Fibroblast of skin of left quadriceps (primary cell): ENCODE data around the gene DMD.

Experiments used
- DNase-seq, 2 experiments: peaks; one replicate each; pipeline ENCODE4 v3.0.0-alpha.2; 2013; ENCODE audit warnings: low read depth in 2 of 2

The DMD gene

GRCh38 chrX:31126205-31126604 is 2085.1 kb downstream of the DMD start:
- DNase-seq = no peak

DNA sequence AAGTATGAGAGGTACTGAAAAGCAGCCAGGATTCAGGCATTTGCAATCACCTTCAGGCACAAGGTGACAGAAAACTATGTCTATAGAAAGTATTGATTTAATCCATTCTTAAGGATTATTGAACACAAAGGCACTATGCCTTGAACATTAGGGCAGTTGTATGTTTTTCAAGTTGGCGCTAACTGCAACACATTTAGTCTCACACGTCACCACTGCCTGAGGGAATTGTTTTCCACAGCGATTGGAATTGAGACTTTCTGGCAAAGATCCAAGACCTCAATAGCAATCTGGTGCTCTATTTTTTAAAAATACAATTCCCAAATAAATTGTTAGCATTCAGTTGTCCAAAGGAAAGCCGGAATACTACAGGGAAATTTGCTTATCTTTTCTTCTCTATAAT is 2086.8 kb downstream of the DMD start:
- DNase-seq = no peak

DNA sequence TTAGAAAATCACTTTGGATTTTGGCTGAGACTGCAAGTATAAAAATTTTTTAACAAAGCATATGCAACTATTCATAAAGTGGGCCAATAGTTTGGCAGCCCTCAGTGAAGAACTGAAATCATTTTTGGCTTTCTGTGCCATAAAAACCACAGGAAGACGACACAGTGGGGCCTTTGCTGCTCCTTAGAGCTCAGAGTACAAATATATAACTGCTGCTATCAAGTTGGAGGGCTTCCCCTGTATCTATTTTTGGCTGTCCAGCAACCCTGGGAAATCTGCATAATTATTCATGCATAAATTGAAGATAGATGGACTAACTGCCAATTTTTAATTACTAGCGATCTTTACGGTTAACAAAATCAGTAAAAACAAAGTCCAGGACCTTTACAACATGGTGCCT is 2088.0 kb downstream of the DMD start:
- no peak for DNase-seq

DNA sequence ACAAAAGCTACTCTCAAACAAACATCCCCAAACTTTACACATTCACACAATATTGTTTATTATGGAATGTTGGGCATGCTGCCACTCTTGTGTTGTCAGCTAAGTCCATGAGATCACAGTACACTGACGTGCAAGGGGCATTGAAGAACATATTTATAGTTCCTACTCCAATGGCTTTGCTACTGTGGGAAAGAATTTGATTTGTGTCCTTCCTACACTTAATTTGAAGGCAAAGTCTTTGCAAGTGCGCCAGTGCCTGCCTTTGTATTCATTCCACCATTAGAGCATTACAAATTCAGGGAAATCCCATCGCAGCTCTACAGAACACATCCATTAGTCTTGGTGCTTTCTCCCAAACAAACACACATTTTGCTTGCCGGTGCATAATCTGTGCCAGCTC is 2094.1 kb downstream of the DMD start:
- no peak for DNase-seq

GRCh38 chrX:31115398-31115797 is 2096.0 kb downstream of the DMD start:
- no peak for DNase-seq

DNA sequence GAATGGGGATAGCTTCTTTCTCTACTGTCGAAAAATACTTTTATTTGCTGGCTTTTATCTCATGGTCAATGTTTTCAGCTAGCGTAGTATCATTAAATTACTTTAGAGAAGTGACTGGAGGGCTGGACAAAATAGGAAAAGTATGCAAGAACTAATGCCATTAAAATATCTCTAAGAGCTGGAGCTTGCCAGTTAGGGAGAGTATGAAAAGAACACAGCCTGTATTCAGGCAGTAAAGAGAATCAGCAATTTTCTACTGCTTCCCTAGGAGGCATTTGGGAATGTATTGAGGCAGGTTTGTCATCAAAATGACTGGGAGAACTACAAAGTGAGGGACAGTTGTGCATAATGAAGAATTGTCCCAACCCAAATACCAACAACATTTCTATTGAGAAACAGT is 2096.5 kb downstream of the DMD start:
- no peak for DNase-seq

DNA sequence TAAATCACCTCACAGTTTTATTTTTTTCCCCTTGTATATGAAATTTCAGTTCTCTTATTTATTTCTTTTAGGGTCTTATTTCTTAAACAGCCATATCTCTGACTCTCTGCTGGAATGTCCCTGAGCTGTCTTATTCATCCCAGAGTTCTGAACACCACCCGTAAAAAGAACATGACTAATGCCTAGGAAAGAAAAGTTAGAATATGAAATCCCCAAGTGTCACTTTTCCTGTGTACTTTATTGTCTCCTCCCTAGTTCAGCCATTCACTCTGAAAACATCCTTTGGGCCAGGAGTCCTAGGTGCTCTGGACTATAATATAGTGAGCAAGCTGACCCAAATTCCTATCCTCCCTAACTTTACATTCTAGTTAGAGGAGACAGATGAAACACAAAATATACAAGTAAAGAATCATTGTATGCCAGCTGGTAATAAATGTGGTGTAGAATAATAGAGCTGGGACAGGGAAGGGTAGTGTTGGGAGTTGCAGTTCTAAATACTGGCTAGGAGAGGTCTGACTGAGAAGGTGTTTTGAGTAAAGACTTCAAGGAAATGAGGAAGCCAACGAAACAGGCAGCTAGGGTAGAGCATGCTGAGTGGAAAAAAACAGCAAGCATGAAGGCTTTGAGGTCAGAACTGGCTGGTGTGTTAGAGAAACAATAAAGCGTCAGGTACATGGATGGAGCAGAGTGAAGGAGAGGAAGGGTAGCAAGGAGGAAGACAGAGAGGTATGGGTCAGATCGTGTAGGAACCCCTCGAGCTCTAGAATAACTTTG is 2098.9 kb downstream of the DMD start:
- no peak for DNase-seq

DNA sequence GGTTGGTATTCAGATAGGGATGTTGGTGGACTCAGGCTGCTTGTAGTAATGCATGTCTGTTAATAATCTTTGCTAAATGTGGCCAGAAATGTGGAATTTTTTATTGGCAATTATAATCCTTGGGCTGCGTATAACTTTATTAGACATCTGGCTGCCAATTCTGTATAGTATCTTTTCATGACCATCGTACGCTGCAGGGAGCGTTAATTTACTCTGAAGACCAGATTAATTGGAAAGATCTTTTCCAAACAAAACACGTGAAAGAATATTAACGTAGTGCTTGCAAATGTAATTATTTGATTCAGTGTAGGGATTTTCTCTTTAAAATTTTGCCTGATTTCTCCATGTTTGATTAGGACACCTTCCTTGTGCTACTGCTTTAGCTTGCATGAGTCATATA is 2100.7 kb downstream of the DMD start:
- DNase-seq = no peak

GRCh38 chrX:31099536-31100090 is 2111.7 kb downstream of the DMD start:
- no peak for DNase-seq

DNA sequence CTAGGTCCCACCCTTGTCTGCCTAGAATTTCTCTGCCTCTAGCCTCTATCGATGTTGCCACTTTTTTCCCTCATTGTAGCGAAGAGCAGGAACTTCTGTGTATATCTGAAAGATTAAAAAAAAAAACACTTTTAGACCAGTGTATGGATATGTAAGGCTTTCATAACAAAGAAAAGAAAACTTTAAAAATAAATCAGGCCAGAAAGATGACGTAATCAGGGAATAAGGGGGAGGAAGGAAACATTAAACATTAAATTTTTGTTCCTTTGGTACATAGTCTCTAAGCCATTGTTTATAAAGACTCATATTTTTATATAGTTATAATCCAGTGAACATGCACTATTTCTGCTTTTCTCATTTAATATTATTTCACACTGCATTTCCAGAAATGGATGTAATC is 2113.3 kb downstream of the DMD start:
- no peak for DNase-seq

GRCh38 chrX:31093639-31093975 is 2117.7 kb downstream of the DMD start:
- no peak for DNase-seq

DNA sequence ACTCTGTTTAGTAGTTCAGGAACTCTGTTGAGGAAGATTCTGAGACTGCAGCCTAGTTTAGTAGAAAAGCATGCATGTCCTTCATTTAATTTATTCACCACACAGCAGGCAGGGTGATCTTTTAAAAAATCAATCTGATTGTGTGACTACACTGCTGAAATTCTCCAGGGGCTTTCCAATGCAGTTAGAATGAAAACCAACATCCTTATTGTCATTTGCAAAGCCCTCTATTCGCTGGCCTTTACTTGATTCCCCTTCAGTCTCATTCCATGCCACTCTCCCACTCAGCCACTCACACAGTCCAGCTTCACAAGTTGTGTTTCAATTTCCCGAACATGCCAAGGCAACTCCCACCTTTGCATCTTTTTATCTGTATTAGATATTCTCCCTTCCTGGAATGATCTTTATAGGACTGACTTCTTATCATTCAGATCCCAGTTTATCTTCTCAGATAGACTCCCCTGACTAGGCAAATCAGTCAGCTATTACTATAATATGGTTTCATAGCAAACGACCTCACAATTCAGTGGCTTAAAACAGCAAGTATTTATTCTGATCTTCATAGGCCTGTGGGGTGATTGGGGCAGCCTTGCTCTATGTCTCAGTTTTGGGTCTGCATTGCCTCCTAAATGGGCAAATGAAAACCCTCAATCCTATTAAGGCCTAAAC is 2118.2 kb downstream of the DMD start:
- DNase-seq = no peak

GRCh38 chrX:31092476-31092875 is 2118.9 kb downstream of the DMD start:
- no peak for DNase-seq

GRCh38 chrX:31091819-31092218 is 2119.5 kb downstream of the DMD start:
- DNase-seq = no peak

DNA sequence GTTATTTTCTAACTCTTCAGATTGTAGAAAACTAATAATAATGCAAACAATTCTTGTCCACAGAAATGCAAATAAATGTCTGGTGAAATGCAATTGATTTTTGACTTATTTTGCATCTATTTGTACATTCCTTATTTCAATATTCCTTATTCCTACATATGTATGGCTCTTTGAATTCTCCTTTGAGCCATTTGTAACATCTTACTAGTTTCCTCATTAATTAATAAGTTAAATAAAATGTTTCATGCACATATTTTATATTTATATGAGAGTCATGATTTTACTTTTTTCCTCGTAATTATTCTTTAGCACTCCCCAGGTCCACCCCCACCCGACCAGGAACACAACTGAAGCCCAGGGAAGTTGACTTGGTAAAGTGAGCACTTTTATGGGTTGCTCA is 2136.8 kb downstream of the DMD start:
- DNase-seq = no peak

- DNase-seq = no peak
Observed at GRCh38 chrX:31071725-31072124, 2139.6 kb downstream of the DMD start, which contains the start of gene FTHL17. TSS of gene FTHL17 (minus strand) at chrX:31072041. CDS start at chrX:31071953, 88 bp downstream.

GRCh38 chrX:31071262-31071661 is 2140.1 kb downstream of the DMD start:
- no peak for DNase-seq

DNA sequence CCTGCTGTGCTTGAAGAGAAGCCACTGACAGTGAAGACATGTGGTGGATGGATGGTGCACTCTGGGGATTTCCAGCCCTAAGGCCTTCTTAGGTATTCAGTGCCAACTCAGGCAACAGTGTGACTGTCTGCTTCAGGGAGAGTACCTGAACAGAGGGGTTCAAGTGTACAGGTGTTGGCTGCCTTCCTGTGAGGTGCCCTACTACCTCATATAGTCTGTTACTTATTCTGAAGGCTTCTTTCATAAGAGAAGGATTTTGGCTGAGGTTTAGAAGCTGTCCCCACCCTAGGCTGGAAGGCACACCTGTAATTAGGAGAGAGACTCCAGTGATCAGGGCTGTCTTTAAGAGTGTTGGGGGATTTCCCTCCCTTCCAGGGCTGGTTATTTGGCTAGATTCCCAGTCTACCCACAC is 2141.3 kb downstream of the DMD start:
- no peak for DNase-seq
